ENCODE measurements around the gene GRIK3.

GRIK3 gene

DNA sequence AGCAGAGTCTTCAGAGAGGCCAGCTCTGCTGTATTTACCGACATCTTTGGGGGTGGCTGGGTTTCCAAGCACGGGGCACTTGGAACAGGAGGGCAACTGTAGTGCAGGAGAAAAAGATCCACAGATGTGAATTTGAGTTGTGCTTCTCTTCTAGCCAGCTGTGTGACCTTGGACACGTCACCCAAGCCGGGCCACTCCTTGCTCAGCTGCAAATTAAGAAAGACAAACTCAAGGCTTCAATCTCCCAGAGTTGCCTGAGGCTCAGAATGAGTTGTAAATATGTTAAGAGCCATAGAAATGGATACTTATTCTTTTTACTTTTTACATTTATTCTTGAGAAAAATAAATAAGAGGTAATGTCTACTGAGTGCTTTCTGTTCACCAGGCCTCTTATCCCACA lies 24.3 kb downstream of the GRIK3 start:
- DNase-seq, result no peak

DNA sequence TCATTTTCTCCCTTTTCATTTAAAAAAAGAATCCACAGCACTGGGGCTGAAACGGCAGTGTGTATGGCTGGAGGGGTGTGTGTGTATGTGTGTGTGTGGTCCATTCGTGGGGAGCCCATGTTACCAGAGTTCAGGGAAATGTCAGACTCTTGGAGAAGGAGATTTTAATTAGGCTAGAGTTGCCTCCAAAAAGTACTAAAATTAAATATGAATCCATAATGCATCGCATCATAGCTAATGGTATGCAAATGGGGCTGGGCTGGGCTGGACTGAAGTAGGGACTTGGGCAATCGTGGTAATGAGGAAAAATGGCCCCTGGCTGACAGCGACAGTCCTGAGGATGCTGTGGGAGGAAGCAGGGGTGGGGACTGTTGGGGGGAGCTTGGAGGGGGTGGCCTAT lies 24.8 kb downstream of the GRIK3 start:
- no peak for DNase-seq

DNA sequence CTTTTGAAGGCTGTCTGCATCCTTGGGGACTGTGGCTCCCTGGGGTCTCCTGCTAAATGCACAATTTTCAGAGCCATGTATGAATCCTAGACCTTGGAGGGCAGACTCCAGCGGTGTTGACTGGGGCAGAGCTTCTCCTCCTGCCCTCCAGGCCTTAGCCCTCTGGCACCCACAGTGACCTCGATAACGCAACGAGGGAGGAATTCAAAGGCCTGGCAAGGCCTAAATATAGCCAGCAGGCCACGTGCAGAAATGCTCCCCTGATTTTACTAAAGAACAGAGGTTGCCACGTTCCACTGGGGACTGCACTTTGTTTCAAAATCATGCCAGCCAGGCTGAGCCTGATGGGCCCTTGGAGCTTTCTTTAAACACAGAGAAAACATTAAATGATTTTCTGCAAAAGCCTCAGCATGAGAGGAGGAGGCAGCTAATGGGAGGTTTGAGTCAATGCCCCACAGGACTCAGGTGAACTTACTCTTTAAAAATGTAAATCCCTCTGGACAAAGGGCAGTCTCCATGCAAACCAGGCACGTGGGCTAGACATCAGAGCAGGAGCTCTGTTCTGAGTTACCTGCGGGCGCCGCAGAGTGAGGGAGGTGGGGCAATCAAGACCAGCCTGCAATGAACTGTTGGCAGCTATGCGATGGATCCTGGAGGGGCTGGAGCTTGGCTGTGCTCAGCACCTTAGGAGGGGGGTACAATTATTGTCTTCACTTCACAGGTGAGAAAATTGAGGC lies 28.0 kb downstream of the GRIK3 start:
- DNase-seq, result no peak

DNA sequence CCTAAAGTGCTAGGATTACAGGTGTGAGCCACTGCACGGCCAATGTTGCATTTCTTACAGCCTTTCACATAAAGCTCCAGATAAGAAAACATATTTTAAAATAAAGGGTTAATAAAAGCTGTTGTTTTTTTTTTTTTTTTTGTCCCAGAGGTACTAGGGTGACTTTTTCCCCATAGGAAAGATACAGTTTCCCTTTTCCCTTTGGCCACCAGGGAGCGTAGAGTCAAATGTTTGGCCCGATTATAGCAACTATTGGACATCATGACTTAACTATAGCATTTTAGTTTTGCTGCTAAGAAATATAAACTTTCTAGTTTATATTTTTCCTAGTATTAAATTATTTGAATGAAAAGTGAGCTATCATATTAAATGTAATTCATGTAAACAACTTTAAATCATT lies 31.4 kb downstream of the GRIK3 start:
- no peak for DNase-seq

DNA sequence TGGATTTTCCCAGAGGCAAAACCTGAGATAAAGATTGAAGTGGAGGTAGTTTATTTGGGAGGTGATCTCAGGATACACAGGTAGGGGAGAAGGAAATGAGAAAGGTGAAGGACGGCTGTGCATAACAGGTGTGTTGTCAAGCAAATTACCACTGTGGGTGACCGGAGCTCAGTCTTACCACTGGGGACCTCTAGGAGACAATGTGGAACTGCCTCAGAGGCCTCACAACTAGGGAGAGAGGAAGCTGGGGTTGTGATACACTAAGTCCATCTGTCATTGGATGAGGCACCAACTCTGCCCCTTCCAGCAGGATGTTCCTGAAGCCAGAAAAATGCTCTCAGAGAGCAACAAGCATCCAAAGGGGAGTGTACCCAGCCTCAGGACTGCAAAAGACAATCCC lies 32.6 kb downstream of the GRIK3 start:
- no peak for DNase-seq

DNA sequence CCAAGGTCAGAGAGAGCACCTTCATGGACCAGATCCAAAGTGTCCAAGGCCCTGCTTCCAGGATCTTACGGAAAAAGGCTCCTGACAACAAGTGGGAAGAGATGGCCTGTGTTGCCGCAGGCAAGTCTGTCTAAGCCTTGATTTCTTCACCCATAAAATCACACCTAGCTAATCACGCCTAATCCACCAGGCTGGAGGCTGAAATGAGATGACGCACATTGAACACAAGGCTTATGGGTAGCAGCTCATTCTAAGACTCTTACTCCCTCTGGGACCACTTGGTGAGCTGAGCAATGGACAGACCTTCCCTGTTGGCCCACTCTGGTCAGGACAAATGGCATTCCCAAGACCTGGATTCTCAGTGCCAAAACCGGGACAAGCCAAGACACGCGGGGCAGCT lies 38.2 kb downstream of the GRIK3 start:
- DNase-seq, result no peak

DNA sequence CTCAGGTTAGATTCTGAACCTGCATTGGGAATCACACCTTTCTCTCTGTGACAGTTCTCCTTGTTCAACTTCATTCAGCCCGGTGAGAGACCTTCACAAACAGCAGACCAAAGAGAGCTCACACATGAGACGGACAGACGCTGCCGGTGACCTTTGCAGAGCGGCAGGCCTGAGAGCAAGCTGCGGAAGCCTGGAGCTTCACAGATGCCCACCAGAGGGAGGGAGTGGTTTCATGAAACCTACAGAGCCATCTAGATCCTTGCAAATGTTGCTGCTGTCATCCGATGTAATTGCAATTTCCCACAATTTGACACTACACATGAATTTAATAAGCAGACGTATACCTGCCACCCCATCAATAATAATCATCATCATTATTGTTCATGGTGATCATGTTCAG lies 39.4 kb downstream of the GRIK3 start:
- DNase-seq, result no peak

DNA sequence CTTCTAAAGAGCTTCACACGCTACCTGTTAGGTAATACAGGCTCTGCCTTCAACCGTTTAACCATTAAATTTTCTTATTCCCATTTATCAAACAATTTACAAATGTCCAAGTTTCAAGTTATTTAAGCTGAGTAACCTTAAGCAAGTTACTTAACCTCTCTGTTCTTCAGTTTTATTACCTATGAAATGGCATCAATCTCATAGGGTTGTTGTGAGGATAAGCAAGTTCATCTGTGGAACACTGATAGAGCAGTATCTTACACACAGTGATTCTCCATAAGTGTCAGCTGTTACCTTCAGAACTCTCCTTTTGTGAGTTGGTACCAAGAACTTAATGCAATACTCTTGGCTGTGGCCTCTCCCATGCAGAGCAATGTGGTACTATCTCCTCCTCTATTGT lies 40.0 kb downstream of the GRIK3 start:
- DNase-seq, result no peak

DNA sequence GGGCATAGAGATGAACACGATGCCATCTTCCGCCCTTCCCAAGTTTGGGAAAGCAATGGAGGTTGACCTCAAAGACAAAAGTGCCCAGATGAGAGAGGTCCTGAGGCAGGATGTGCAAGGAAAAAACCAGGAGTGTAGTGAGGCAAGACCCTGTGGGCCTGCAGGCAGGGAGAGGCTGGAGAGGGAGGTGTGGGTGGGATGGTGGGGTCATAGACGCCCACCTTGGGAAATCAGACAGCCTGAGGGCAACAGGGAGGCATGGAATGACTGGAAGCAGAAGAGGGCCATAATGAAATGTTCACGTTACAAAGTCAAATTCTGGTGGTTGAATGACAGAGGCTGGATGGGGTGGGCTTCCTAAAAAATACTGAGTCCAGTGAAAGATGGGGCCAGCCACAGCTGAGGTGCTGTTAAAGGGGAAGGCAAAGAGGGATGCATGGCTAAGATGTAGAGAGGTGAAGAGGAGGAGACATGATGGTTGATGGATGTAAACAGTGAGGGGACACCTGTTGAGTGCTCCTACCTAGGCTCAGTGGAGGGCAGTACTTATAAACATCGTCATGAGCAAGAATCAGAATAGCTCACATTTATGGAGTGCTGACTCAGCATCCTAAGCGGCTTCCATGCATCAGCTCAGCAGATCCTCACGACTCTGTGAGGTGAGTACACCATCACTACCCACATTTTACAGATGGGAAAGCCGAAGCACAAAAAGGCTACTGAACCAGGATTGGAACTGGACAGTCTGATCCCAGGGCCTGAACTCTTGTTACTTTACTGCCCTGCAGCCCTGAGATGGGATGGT lies 42.0 kb downstream of the GRIK3 start:
- no peak for DNase-seq

DNA sequence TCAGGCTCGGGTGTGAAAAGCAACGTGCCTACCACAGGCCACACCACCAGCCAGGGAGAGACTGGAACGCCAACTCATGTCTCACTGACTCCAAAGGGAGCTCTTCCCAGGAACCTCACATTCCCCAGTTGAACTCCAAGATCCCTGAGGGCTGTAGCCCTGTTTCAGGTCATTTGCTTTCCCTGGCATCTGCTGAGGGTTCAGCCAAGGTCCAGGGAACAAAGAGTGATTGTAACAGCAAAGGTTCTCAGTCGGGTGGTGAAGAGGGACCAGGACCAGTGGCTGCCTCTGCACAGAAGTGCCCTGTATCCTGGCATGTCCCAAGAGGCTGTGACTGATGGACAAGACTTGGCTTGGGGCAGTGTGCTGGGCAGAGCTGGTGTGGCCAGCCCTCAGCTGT lies 42.8 kb downstream of the GRIK3 start:
- no peak for DNase-seq

DNA sequence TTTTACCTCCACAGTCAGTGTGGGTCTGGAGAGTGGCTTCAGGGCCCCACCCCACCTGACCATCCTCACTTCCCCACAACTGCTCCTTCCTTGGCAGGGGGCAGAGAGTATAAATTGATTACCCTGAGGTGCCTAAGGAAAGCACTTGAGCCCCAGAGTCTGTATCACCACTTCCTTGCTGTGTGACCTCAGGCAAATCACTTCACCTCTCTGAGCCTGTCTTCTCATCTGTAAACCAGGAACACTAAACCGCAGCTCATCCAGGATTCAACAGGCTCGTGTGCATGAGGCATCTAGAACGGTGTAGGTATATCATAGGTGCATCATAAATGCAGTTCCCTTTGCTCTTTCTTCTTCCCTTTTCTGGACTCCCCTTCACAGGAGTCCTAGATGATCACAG lies 43.4 kb downstream of the GRIK3 start:
- no peak for DNase-seq

DNA sequence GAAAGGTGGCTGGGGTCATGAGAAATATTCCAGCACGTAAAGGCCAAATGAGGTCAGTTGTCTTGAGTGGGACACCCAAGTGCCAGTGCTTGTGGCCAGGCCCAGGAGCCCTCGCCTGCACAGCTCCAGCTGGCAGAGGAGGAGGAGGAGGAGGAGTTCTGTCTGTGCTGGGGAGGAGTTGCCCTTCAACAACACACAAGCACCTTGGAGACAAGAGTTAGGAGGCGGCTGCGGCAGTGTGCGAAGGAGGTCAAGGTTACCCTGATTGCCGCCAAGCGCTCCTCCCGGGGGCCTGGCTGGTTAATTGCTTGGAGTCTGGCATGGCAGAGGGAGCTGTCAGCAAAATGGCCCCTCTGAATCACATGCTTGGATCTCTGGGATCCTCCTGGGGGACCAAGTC lies 45.1 kb downstream of the GRIK3 start:
- DNase-seq, result no peak

DNA sequence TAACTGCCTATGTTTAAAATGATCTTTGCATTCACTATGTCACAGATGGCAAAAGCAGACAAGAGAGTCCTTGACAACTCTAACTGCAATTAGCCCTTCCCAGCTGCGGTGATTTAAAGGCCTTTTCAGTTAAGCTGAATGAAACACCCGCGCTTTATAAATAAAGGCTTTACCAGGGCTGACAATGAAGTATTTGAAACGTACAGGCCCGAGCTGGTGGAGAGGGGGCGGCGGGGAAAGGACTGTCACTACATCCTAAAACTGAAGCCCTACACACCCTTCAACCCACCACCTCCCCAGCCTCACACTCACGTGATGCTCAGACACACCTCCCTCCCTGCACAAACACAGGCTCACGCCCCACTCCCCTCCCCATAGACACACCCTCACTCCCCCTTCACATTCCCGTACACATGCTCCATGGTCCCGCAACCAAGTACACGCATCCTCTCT lies 45.5 kb downstream of the GRIK3 start:
- DNase-seq, result no peak

DNA sequence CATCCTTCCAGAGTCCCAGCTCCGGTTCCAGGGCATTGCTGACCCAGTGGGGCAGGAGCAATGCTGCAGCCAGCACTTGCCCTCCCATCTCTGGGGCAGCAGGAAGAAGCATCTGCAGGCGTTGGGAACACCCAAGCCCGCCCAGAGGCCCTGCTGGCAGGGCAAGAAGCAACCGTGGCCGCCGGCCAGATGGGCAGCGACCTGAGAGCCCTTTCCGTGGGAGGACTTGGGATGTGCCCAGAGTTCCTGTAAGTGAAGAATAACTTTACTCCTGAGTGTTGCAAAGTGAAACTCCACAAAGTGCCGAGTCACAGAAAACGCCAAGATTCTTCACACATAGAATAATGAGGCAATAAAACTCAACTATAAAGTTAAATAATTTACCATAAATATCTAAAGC lies 46.0 kb downstream of the GRIK3 start:
- no peak for DNase-seq

DNA sequence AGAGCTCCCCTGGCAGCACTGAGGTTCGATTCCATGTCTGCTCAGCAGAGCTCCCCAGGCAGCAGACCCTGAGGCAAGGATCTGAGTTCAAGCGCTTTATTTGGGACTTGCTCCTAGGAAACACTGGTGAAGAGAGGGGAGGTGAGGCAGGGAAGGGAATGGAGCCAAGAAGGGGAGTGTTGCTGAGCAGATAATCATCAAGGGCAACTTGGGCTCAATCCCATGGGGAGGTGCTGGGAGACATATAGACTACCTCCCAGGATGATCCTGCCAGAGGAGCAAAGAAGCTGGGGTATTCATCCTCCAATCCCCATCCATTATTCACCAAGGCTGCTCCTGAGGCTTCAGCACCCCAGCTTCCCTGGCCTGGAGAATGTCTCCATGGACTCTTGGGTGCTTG lies 47.0 kb downstream of the GRIK3 start:
- DNase-seq, result no peak

DNA sequence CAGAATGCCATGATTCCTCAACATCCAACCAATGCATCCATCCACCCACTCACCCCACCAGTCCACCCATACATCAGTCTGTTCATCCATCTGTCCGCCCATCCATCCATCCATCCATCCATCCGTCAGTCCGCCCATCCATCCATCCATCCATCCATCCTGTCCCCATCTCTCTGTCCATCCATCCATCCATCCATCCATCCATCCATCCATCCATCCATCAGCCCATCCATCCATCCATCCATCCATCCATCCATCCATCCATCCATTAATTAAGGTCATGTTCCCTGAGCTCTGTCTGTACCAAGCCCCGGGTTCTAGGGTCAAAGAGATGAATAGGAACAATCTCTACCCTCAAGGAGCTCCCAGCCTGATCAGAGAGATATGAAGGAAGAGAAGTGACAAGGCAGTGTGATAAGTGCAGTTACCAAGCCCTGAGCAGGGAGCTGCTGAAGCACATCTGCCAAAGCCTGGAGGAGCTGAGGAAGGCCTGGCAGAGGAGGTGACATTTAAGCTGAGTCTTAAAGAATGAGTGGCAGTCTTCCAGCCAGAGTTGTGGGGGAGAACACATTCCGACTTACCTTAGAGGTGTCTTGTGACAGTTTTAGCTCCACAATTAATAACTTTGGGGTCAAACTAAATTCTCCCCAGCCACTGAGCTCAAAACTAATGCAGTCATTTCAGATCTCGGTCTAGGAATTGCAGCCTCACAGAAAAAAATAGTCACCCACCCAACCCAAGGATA lies 47.9 kb downstream of the GRIK3 start:
- no peak for DNase-seq

DNA sequence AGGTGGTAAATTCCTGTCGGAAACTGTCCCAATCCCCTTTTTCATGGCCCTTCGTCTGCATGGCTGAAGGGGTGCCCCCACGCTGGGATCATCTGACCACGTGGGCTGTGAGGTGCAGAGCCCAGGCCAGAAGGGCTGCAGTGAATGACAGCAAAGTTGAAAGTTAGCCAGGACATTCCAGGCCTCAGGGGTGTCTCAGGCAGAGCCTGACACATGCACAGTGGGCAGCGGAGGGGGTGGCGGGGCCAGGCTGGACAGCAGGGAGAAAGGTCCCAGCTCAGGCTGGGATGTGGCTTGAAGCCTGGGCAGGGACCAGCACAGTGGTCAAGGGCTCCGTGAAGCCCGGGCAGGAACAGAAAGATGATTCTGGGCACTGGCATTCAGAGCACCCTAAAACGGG lies 49.6 kb downstream of the GRIK3 start:
- no peak for DNase-seq

DNA sequence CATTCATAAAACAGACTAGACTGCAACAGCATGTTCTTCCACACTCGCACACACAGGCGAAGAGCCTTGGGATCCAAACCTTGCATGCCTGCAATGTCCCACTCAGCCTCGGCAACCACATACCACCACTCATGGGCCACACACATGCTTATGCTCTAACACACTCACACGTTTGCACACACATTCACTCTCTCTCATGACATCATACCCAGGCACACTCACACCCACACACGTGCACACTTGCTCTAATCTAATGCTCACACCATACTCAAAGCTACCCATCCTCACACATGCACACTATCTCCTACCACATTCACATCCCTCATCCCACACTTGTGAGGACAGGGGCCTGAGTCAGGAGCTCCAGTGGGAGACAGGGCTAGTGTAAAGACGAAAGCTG lies 50.3 kb downstream of the GRIK3 start:
- no peak for DNase-seq

DNA sequence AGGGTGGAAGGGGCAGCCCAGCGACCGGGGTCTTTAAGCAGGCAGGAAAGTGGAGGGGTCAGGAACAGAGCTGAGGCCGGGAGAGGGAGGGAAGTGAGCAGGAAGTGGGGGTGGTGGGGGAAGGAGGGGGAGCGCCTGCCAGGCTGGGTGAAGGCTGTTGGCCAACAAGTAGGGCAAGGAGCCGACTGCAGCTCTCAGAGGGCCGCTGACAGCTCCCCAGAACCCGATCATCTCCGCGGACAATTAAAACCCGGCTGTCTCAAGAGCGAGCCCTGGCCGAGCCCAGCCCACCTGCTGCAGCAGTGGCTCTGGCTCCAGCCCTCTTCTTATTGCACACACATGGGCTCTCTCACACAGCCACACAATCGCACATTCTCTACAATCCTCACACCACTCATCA lies 51.6 kb downstream of the GRIK3 start:
- no peak for DNase-seq

DNA sequence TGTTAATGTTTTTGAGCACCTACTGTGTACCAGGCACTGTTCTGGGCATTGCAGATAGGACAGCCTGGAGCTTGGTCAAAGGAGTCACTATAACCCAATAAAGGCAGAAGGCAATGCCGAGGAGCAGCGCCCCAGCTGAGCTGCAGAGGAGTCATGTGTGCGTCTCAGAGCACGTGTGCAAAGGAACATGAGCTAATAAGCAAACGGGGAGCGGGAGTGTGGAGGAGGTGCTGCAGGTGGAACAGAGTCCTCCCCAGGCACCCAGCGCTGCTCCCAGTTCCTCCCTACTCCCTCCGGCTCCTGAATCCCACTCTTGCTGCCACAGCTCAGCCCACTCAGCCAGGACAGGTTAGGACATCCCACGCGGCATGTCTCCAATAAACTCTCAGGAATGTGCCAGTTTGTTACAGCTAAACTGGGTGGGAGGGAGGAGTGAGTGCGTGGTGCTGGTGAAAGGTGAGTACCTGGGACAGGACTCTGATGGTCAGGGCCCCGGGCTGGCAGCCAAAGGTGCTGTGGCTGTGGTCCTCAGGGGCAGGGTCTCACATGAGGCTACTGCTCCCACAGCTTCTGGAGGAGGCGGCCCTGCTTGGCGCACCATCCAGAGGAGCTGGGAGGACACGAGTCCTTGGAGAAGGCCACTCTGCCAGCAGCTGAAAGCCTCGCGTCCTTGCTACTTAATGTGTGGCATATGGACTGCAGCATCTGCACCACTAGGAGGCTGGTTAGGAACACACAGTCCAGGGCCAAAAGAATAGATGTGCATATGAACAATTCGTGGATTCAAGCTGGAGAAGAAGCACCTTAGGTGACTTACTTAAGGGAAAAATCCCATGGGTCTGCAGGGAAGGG lies 52.3 kb downstream of the GRIK3 start:
- DNase-seq, result no peak

DNA sequence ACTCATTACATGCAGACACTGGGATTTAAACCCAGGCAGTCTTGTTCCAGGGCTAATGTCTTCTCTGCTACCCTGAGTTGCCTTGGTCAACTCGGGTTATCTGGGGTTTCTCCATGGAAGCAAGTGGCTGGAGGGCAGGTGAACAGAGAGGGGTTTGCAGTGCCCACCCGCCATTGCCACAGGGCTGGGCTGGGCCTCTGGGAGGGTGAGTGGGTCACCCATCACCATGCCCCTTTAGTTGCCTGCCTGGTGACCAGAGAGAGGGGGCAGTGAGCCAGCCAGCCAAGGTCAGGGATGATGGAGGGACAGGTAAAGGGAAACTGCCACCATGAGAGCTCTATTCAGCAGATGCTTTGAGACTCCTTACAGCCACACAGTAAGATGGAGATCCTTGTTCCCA lies 53.2 kb downstream of the GRIK3 start:
- DNase-seq, result no peak

DNA sequence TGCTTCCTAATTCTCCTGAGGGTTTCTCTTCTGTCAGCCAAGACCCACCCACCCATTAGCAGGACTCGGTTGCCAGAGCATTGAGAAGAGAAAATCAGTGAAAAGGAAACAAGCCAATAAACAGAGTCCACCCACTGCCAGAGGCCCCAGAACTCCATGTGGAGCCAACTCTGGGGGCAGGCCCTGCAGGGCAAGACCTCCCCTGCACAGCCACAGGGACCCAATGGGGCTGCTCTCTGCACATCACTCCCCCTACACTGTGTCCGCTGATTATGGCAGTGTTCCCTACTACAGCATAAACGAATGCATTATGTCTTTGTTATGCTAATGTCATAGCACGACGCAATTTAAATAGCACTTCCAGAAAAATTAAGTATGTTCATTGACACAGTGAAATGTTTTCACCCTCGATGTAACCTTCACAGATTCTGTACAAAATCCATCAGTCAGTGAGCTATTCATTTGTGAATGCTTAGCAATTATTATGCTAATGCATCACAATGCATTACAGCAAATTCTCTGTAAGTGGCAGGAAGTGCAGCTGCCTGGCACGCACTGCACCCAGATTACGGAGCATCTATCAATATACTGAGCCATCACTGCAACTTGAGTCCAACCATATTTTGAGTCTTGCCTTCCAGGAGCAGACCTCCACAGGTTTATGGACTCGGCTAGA lies 56.4 kb downstream of the GRIK3 start:
- no peak for DNase-seq

All from SW 1271 (cell line).